Liver (tissue), 9 donors: ENCODE data around the gene KATNB1. TPM values are rescaled to one million over a fixed set of nuclear protein-coding genes. Genes with fewer than 3 reads are reported as not detected.

Experiments used
- DNase-seq: peaks from one replicate; pipeline ENCODE4 v3.0.0-alpha.2; 2017; ENCODE audit warnings: low spot score
- H3K27ac ChIP-seq, 2 donors: one replicate each; pipeline ENCODE4 v1.7.0; 2013; ENCODE audit warnings: inconsistent platforms in 2 of 2, low read length in 2 of 2, control low read depth in 1 of 2, low read depth in 1 of 2, mild to moderate bottlenecking in 1 of 2
- H3K27me3 ChIP-seq, 4 donors: one replicate each; pipeline versions ENCODE4 v1.6.1 to v1.7.0; 2013; ENCODE audit warnings: low read length in 3 of 4, inconsistent platforms in 1 of 4, mild to moderate bottlenecking in 1 of 4, moderate library complexity in 1 of 4; ENCODE audit not compliant: control insufficient read depth in 4 of 4, insufficient read depth in 4 of 4
- H3K36me3 ChIP-seq, 4 donors: one replicate each; pipeline versions ENCODE4 v1.6.1 to v1.7.0; 2013; ENCODE audit warnings: low read length in 3 of 4, mild to moderate bottlenecking in 3 of 4, low read depth in 1 of 4, moderate library complexity in 1 of 4; ENCODE audit not compliant: control insufficient read depth in 4 of 4, insufficient read depth in 3 of 4
- H3K4me1 ChIP-seq, 4 donors: one replicate each; pipeline versions ENCODE4 v1.6.1 to v1.7.0; 2013; ENCODE audit warnings: low read length in 3 of 4, mild to moderate bottlenecking in 3 of 4, moderate library complexity in 1 of 4; ENCODE audit not compliant: control insufficient read depth in 4 of 4, insufficient read depth in 4 of 4
- H3K4me3 ChIP-seq, 3 donors: one replicate each; pipeline versions ENCODE4 v1.6.1 to v1.7.0; 2013; ENCODE audit warnings: low read length in 3 of 3, control low read depth in 1 of 3, low read depth in 1 of 3, mild to moderate bottlenecking in 1 of 3
- H3K9ac ChIP-seq, 2 donors: one replicate each; pipeline ENCODE4 v1.7.0; 2013; ENCODE audit warnings: low read length in 2 of 2, mild to moderate bottlenecking in 2 of 2, moderate library complexity in 2 of 2, control low read depth in 1 of 2, low read depth in 1 of 2
- H3K9me3 ChIP-seq, 4 donors: one replicate each; pipeline versions ENCODE4 v1.6.1 to v1.7.0; 2013; ENCODE audit warnings: low read length in 3 of 4; ENCODE audit not compliant: control insufficient read depth in 4 of 4
- ATF3 ChIP-seq: IDR thresholded peaks from 2 replicates; pipeline ENCODE4 v1.6.1; 2016; ENCODE audit warnings: antibody characterized with exemption
- CTCF ChIP-seq: fragments of 150-350 bp; IDR thresholded peaks from 2 replicates; pipeline ENCODE4 v1.5.1; 2017; ENCODE audit warnings: improper control_type of control experiment, low read depth, low read length; ENCODE audit not compliant: missing input control
- EGR1 ChIP-seq, 2 donors: IDR thresholded peaks; 2 replicates each; pipeline ENCODE4 v1.6.1; 2016 to 2018; ENCODE audit warnings: antibody characterized with exemption in 2 of 2, low read depth in 2 of 2
- FOXA1 ChIP-seq: IDR thresholded peaks from 2 replicates; pipeline ENCODE4 v1.6.1; 2016; ENCODE audit warnings: antibody characterized with exemption
- GABPA ChIP-seq, 2 donors: IDR thresholded peaks in 1 of 2; conservative IDR thresholded peaks in 1 of 2; 2 replicates each; pipeline ENCODE4 v1.6.1; 2016; ENCODE audit warnings: antibody characterized with exemption in 2 of 2, mild to moderate bottlenecking in 1 of 2, moderate library complexity in 1 of 2
- HNF4A ChIP-seq, 2 donors: conservative IDR thresholded peaks; 2 replicates each; pipeline ENCODE4 v1.6.1; 2016; ENCODE audit warnings: antibody characterized with exemption in 2 of 2, mild to moderate bottlenecking in 2 of 2
- HNF4G ChIP-seq: IDR thresholded peaks from 2 replicates; pipeline ENCODE4 v1.6.1; 2016; ENCODE audit warnings: antibody characterized with exemption
- JUND ChIP-seq, 2 donors: IDR thresholded peaks; 2 replicates each; pipeline ENCODE4 v1.6.1; 2016; ENCODE audit warnings: antibody characterized with exemption in 2 of 2
- REST ChIP-seq: IDR thresholded peaks from 2 replicates; pipeline ENCODE4 v1.6.1; 2016; ENCODE audit warnings: antibody characterized with exemption, mild to moderate bottlenecking
- RXRA ChIP-seq, 2 donors: IDR thresholded peaks; 2 replicates each; pipeline ENCODE4 v1.6.1; 2017 to 2018; ENCODE audit warnings: antibody characterized with exemption in 2 of 2, mild to moderate bottlenecking in 1 of 2
- SP1 ChIP-seq: IDR thresholded peaks from 2 replicates; pipeline ENCODE4 v1.6.1; 2018; ENCODE audit warnings: antibody characterized with exemption, mild to moderate bottlenecking
- TAF1 ChIP-seq: conservative IDR thresholded peaks from 2 replicates; pipeline ENCODE4 v1.6.1; 2016; ENCODE audit warnings: antibody characterized with exemption, mild to moderate bottlenecking
- YY1 ChIP-seq: IDR thresholded peaks from 2 replicates; pipeline ENCODE4 v1.6.1; 2016; ENCODE audit warnings: antibody characterized with exemption, mild to moderate bottlenecking
- ZBTB33 ChIP-seq: IDR thresholded peaks from 2 replicates; pipeline ENCODE4 v1.6.1; 2016; ENCODE audit warnings: antibody characterized with exemption
- WGBS: extraction: QIAGEN DNeasy Blood & Tissue Kit; methylation state at CpG from one replicate; pipeline ENCODE4 v1.1.7; 2013; 5-methylcytosine and 5-hydroxymethylcytosine counted together
- polyA plus RNA-seq, 2 donors: library from polyadenylated mRNA; stranded (reverse) in 1 of 2; unstranded in 1 of 2; fragments of 200-250 nt in 1 of 2; fragments of >200 nt in 1 of 2; fragmentation: Nextera tagmentation in 1 of 2; extraction: Ambion mirVana in 1 of 2; gene quantifications; one replicate each; pipeline versions ENCODE4 v1.2.1 to v1.2.3, GENCODE V29; 2013 to 2015
- total RNA-seq, 2 donors: library from RNA; depleted of rRNA; stranded (reverse); fragments of >200 nt; gene quantifications; one replicate each; pipeline ENCODE4 v1.2.3, GENCODE V29; 2014
- donor health status: healthy.
- donor health status: healthy.
- donor health status: healthy.
- donor health status: healthy.
- donor health status: healthy.

Gene KATNB1
- total and polyA plus RNA-seq, 4 donors, result 4.5 to 16.4 (median 7.5) TPM

- Histone ChIP-seq H3K36me3 (peaks cover 16 to 41% (median 22%) of the 10 kb centered on the region in 4 donors), H3K4me1 (no peaks in the 10 kb centered on the region)
Observed at GRCh38 chr16:57774705-57775285, 39.2 kb downstream of the KATNB1 start.

GRCh38 chr16:57775661-57776469 is 40.3 kb downstream of the KATNB1 start:
- H3K9me3 ChIP-seq, result no peaks in the 10 kb centered on the region
- 81% methylated on average over 23 of the region's 23 CpGs for WGBS
- TF ChIP-seq JUND (IDR thresholded peaks at IDR 0.05) (no peak), CTCF (no peak), RXRA (IDR thresholded peaks at IDR 0.05) (no peak), ZBTB33 (no peak), HNF4G (no peak), HNF4A (conservative IDR thresholded peaks at IDR 0.05) (no peak), TAF1 (no peak), EGR1 (IDR thresholded peaks at IDR 0.05; ENCODE audit: low read depth in 2 of 2) (no peak), SP1 (no peak), YY1 (no peak), REST (no peak), FOXA1 (no peak)
- DNase-seq, result no peak
- H3K9ac ChIP-seq, result no peak overlapping the region
- no peak overlapping the region for H3K4me3 ChIP-seq
- peaks cover 7 to 30% (median 14%) of the 10 kb centered on the region in 4 donors for H3K36me3 ChIP-seq
- no peak overlapping the region for H3K27ac ChIP-seq
- H3K4me1 ChIP-seq, result no peaks in the 10 kb centered on the region
- H3K27me3 ChIP-seq, result no peaks in the 10 kb centered on the region

More at GRCh38 chr16:57774705-57775285, 39.2 kb downstream of the KATNB1 start:
- Histone ChIP-seq H3K9ac (no peak overlapping the region), H3K9me3 (no peaks in the 10 kb centered on the region), H3K27ac (no peak overlapping the region), H3K4me3 (no peak overlapping the region), H3K27me3 (no peaks in the 10 kb centered on the region)
- TF ChIP-seq HNF4A (conservative IDR thresholded peaks at IDR 0.05), result no peak
- TF ChIP-seq GABPA (IDR thresholded peaks at IDR 0.05 in 1 of 2, conservative IDR thresholded peaks at IDR 0.05 in 1 of 2), result no peak
- TF ChIP-seq EGR1 (IDR thresholded peaks at IDR 0.05; ENCODE audit: low read depth in 2 of 2), result no peak
- TF ChIP-seq ZBTB33, result no peak
- TF ChIP-seq ATF3, result no peak
- WGBS, result 90% methylated on average over 12 of the region's 12 CpGs
- DNase-seq, result no peak
